ENCODE data around the gene RAB36. TPM values are rescaled to one million over a fixed set of nuclear protein-coding genes. Genes with fewer than 3 reads are reported as not detected.

Gene RAB36
- polyA plus RNA-seq, 1 donor from 2014 or later, result 3.2 TPM

DNA sequence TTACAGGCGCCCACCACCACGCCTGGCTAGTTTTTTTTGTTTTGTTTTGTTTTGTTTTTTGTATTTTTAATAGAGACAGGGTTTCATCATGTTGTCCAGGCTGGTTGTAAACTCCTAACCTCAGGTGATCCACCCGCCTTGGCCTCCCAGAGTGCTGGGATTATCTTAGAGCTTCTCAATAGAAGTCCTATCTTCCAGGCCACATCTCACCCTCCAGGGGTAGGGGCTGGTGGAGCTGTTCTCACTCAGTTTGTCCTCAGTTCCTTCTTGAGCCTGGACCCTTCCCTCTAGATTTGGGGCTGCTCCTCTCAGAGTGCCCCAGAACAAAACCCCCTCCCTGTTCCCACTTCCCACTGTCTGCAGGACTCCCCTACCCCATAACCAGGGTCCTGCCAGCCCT, 66.3 kb downstream of the RAB36 start:
- H3F3A ChIP-seq (ENCODE audit: insufficient read depth, low read length, poor library complexity, severe bottlenecking), result no peaks in the 10 kb centered on the region
- H3K27me3 ChIP-seq (ENCODE audit: insufficient read depth, low read depth, low read length), result no peaks in the 10 kb centered on the region
- no peak overlapping the region for H3K27ac ChIP-seq (ENCODE audit: low read length)
- no peak overlapping the region for H2AFZ ChIP-seq (ENCODE audit: low read depth, low read length)
- peaks cover 57% of the 10 kb centered on the region for H3K79me2 ChIP-seq (replicated peaks; ENCODE audit: insufficient read depth, low read length)
- TF ChIP-seq MXI1 (conservative IDR thresholded peaks at IDR 0.05; ENCODE audit: poor library complexity, severe bottlenecking), result no peak
- TF ChIP-seq, protein P1, sequence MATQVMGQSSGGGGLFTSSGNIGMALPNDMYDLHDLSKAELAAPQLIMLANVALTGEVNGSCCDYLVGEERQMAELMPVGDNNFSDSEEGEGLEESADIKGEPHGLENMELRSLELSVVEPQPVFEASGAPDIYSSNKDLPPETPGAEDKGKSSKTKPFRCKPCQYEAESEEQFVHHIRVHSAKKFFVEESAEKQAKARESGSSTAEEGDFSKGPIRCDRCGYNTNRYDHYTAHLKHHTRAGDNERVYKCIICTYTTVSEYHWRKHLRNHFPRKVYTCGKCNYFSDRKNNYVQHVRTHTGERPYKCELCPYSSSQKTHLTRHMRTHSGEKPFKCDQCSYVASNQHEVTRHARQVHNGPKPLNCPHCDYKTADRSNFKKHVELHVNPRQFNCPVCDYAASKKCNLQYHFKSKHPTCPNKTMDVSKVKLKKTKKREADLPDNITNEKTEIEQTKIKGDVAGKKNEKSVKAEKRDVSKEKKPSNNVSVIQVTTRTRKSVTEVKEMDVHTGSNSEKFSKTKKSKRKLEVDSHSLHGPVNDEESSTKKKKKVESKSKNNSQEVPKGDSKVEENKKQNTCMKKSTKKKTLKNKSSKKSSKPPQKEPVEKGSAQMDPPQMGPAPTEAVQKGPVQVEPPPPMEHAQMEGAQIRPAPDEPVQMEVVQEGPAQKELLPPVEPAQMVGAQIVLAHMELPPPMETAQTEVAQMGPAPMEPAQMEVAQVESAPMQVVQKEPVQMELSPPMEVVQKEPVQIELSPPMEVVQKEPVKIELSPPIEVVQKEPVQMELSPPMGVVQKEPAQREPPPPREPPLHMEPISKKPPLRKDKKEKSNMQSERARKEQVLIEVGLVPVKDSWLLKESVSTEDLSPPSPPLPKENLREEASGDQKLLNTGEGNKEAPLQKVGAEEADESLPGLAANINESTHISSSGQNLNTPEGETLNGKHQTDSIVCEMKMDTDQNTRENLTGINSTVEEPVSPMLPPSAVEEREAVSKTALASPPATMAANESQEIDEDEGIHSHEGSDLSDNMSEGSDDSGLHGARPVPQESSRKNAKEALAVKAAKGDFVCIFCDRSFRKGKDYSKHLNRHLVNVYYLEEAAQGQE (IDR thresholded peaks at IDR 0.05; ENCODE audit: borderline replicate concordance), result no peak
- H3K9me2 ChIP-seq (ENCODE audit: insufficient read depth, low read length), result no peaks in the 10 kb centered on the region
- no peak overlapping the region for H3K4me3 ChIP-seq (ENCODE audit: low read length)
- no peak overlapping the region for H3K4me2 ChIP-seq (ENCODE audit: low read length)
- no peak overlapping the region for H3K9ac ChIP-seq (ENCODE audit: low read length)
- H3K36me3 ChIP-seq (ENCODE audit: insufficient read depth, low read length), result no peaks in the 10 kb centered on the region
- H3K9me3 ChIP-seq (ENCODE audit: low read length), result no peaks in the 10 kb centered on the region
- peaks cover 3% of the 10 kb centered on the region for H4K20me1 ChIP-seq (ENCODE audit: insufficient read depth)

DNA sequence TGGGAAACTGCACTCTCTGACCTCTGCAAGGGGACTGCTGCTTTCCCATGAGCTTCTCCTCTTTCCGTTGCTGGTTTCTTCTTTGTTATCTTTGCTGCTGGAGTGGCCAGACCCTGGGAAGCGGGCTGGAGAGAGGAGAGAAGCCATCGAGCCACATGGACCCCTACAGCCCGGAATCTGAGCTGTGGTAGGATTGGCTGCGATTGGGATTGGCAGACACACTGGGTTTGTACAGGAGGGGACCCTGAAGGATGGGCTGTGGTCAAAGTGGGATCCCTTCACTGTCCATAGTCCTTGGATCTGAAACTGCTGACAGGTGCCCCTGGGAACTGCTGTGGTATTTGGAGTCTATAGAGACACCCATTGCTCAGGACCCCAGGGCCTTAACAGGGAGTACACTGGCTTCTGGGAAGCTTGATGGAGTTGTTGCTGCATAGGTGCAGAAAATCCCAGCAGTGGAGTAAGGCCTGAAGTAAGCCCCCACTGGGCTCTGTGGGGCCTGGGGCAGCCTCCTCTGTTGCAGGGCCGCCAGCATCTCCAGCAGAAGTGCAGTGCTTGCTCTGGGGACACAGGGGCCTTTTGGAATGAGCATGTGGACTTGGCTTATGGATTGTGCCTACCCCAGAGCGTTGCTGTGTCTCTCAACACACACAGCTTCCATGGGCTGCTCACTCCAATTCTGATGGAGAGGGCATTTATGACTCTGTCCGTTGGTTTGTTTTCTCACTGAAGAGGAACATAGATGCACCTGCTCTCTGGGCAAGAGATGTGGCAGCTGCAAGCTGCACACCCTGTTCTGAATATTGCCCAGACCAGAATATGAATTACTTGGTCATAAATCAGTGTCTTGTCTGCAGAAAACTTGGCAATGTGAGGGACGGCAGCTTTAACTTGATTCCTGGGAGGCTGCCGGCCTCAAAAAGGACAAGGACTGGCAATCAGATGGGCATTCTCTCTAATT, 67.1 kb downstream of the RAB36 start:
- no peak overlapping the region for H3K4me3 ChIP-seq (ENCODE audit: low read length)
- peaks cover 4% of the 10 kb centered on the region for H4K20me1 ChIP-seq (ENCODE audit: insufficient read depth)
- no peaks in the 10 kb centered on the region for H3K9me3 ChIP-seq (ENCODE audit: low read length)
- H3K27ac ChIP-seq (ENCODE audit: low read length), result no peak overlapping the region
- H3K9me2 ChIP-seq (ENCODE audit: insufficient read depth, low read length), result no peaks in the 10 kb centered on the region
- H3K4me2 ChIP-seq (ENCODE audit: low read length), result no peak overlapping the region
- H3K36me3 ChIP-seq (ENCODE audit: insufficient read depth, low read length), result no peaks in the 10 kb centered on the region
- H3K79me2 ChIP-seq (replicated peaks; ENCODE audit: insufficient read depth, low read length), result peaks cover 56% of the 10 kb centered on the region
- TF ChIP-seq RAD21 (conservative IDR thresholded peaks at IDR 0.05) (no peak), EZH2 (IDR thresholded peaks at IDR 0.05; ENCODE audit: borderline replicate concordance, insufficient read depth, low read length, poor library complexity, severe bottlenecking) (no peak), TAF1 (IDR thresholded peaks at IDR 0.05; ENCODE audit: low read depth) (no peak)
- no peak overlapping the region for H2AFZ ChIP-seq (ENCODE audit: low read depth, low read length)
- no peaks in the 10 kb centered on the region for H3F3A ChIP-seq (ENCODE audit: insufficient read depth, low read length, poor library complexity, severe bottlenecking)
- no peak overlapping the region for H3K9ac ChIP-seq (ENCODE audit: low read length)
- H3K27me3 ChIP-seq (ENCODE audit: insufficient read depth, low read depth, low read length), result no peaks in the 10 kb centered on the region

DNA sequence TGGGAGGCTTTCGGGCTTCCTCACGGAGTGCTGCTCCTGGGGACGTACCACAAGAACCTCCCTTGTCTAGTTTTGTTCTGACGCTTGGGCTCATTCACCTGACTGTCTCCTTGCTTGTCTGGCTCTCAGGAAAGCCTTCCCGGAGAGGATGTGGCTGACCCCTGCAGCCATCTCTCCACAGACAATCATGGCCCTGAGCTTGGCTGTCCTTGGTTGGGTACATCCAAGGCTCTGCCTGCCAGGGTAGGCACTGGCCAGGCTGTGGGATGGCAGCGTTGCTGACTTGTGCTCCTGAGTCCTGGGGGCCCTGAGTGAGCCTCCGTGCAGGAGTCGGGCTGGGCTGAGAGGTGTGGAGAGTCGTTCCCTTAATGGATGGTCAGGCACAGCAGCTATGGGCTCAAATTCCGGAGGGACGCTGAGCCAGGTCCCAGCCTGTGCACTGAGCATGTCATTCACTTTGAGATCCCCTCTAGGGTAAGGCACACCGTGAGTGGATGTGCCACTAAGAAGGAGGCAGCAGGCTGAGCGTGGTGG, 67.8 kb downstream of the RAB36 start:
- Histone ChIP-seq H2AFZ (ENCODE audit: low read depth, low read length) (no peak overlapping the region), H4K20me1 (ENCODE audit: insufficient read depth) (peaks cover 9% of the 10 kb centered on the region), H3K9me3 (ENCODE audit: low read length) (no peaks in the 10 kb centered on the region), H3K4me3 (ENCODE audit: low read length) (no peak overlapping the region), H3F3A (ENCODE audit: insufficient read depth, low read length, poor library complexity, severe bottlenecking) (no peaks in the 10 kb centered on the region), H3K27ac (ENCODE audit: low read length) (no peak overlapping the region), H3K9me2 (ENCODE audit: insufficient read depth, low read length) (no peaks in the 10 kb centered on the region), H3K4me2 (ENCODE audit: low read length) (no peak overlapping the region), H3K27me3 (ENCODE audit: insufficient read depth, low read depth, low read length) (no peaks in the 10 kb centered on the region), H3K79me2 (replicated peaks; ENCODE audit: insufficient read depth, low read length) (peaks cover 58% of the 10 kb centered on the region), H3K36me3 (ENCODE audit: insufficient read depth, low read length) (no peaks in the 10 kb centered on the region), H3K9ac (ENCODE audit: low read length) (no peak overlapping the region)
- TF ChIP-seq EZH2 (IDR thresholded peaks at IDR 0.05; ENCODE audit: borderline replicate concordance, insufficient read depth, low read length, poor library complexity, severe bottlenecking) (no peak), MXI1 (conservative IDR thresholded peaks at IDR 0.05; ENCODE audit: poor library complexity, severe bottlenecking) (no peak), RAD21 (conservative IDR thresholded peaks at IDR 0.05) (no peak), POLR2AphosphoS5 (IDR thresholded peaks at IDR 0.05) (no peak), SMC3 (conservative IDR thresholded peaks at IDR 0.05; ENCODE audit: poor library complexity) (no peak)
- TF ChIP-seq, protein P2, sequence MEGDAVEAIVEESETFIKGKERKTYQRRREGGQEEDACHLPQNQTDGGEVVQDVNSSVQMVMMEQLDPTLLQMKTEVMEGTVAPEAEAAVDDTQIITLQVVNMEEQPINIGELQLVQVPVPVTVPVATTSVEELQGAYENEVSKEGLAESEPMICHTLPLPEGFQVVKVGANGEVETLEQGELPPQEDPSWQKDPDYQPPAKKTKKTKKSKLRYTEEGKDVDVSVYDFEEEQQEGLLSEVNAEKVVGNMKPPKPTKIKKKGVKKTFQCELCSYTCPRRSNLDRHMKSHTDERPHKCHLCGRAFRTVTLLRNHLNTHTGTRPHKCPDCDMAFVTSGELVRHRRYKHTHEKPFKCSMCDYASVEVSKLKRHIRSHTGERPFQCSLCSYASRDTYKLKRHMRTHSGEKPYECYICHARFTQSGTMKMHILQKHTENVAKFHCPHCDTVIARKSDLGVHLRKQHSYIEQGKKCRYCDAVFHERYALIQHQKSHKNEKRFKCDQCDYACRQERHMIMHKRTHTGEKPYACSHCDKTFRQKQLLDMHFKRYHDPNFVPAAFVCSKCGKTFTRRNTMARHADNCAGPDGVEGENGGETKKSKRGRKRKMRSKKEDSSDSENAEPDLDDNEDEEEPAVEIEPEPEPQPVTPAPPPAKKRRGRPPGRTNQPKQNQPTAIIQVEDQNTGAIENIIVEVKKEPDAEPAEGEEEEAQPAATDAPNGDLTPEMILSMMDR (IDR thresholded peaks at IDR 0.05; ENCODE audit: poor library complexity, severe bottlenecking), result no peak

Measured in neural cell (in vitro differentiated cells).